Measurements from ENCODE around the gene PPP1R16B.
"Not testable (repeated sequence)": the region's sequence is repeated elsewhere in the genome, so short reads cannot be mapped to it uniquely, and the experiment has no call there.

PPP1R16B gene

DNA sequence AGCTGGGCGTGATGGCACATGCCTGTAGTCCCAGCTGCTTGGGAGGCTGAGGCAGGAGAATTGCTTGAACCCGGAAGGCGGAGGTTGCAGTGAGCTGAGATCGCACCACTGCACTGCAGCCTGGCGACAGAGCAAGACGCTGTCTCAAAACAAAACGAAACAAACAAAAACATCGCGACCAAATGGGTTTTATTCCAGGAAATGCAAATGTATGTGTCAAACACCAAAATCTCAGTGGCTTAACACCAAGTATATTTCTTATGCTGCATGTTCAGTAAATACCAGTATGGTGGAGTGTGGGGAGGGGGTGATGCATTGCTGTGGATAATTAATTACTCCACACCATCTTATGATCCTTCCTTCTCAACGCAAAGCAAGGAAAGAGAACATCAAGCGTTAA is 29.1 kb upstream of the PPP1R16B start:
- no peaks in the 10 kb centered on the region for H3K27me3 ChIP-seq (ENCODE audit: insufficient read depth, low read length)
- H3K4me1 ChIP-seq (ENCODE audit: insufficient read depth, low read length) = peaks cover 13% of the 10 kb centered on the region
- H2AFZ ChIP-seq (ENCODE audit: low read depth, low read length) = no peak overlapping the region
- peaks cover 31% of the 10 kb centered on the region for H3K36me3 ChIP-seq (ENCODE audit: insufficient read depth, low read length)
- H3K4me3 ChIP-seq (ENCODE audit: low read length) = no peak overlapping the region
- H3K9me3 ChIP-seq (ENCODE audit: low read length) = peaks cover 18% of the 10 kb centered on the region

DNA sequence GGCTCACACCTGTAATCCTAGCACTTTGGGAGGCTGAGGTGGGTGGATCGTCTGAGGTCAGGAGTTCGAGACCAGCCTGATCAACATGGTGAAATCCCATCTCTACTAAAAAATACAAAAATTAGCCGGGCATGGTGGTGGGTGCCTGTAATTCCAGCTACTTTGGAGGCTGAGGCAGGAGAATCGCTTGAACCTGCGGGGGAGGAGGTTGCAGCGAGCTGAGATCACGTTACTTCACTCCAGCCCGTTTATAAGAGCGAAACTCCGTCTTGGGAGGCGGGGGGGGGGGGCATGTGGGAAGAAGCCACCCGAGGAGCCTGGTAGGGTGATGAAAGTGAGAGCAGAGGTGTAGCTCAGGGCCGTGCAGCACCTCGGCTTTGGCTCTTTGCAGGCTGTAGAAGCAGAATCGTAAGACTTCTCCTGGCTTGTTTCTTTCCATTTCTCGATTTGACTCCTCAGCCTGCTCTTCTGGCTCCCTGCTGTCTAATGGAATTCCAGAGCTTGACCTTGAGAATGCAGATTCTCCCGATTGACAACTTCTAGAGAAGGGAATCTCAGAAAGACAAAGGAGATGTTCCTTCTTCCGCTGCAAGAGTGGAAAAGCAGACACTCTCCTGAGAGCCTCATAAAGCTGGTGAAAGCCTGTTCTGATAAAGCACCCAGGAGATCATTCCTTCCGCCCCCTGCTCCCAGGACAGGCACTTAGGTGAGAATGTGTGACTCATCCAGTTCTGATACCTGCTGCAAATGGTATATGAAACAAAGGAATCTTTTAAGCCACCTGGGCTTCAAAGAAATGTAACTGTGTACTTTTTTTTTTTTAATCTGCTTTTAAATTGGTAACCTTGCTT is 26.0 kb upstream of the PPP1R16B start:
- Histone ChIP-seq H3K36me3 (ENCODE audit: insufficient read depth, low read length) (peaks cover 5% of the 10 kb centered on the region), H3K9me3 (ENCODE audit: low read length) (peaks cover 3% of the 10 kb centered on the region), H3K4me1 (ENCODE audit: insufficient read depth, low read length) (peaks cover 13% of the 10 kb centered on the region), H3K27me3 (ENCODE audit: insufficient read depth, low read length) (no peaks in the 10 kb centered on the region), H2AFZ (ENCODE audit: low read depth, low read length) (no peak overlapping the region), H3K4me3 (ENCODE audit: low read length) (no peak overlapping the region)

DNA sequence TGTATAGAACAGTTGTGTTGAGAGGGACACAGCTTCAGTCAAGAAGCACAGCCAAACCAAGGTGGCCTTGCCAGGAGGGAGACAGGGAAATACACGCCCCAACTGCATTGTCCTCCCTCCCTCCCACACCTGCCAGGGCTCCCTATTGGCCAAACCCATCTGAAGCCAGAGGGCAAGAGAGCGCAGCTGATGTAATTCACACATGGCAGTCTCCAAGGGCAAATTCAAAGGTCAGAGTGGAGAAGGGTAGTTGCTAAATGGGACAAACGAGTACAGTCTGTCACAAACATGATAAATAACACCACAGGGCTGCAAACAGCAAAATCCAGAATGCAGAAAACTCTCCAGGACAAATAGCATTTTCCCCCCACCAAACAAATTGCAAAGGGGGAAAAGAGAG is 23.2 kb upstream of the PPP1R16B start:
- H3K9me3 ChIP-seq (ENCODE audit: low read length) = no peaks in the 10 kb centered on the region
- peaks cover 13% of the 10 kb centered on the region for H3K4me1 ChIP-seq (ENCODE audit: insufficient read depth, low read length)
- no peak overlapping the region for H2AFZ ChIP-seq (ENCODE audit: low read depth, low read length)
- no peaks in the 10 kb centered on the region for H3K27me3 ChIP-seq (ENCODE audit: insufficient read depth, low read length)
- H3K4me3 ChIP-seq (ENCODE audit: low read length) = no peak overlapping the region
- H3K36me3 ChIP-seq (ENCODE audit: insufficient read depth, low read length) = no peaks in the 10 kb centered on the region

DNA sequence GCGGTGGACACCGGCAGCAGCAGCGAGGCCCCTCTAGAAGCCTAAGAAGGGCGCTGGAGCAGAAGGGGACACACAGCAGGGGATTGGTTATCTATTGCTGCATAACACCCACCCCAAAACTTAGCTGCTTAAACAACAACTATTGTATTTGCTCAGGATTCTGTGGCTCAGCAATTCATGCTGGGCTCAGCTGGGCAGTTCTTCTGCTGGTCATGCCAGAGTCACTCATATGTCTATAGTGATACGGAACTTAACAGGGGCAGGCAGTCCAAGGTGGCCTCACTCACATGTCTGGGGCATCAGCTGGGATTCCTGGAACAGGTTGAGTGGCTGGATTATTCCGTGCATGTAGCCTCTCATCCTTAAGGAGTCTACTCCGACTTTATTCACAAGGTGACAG is 17.6 kb upstream of the PPP1R16B start:
- H2AFZ ChIP-seq (ENCODE audit: low read depth, low read length) = no peak overlapping the region
- no peaks in the 10 kb centered on the region for H3K36me3 ChIP-seq (ENCODE audit: insufficient read depth, low read length)
- H3K27me3 ChIP-seq (ENCODE audit: insufficient read depth, low read length) = no peaks in the 10 kb centered on the region
- H3K4me3 ChIP-seq (ENCODE audit: low read length) = no peak overlapping the region
- H3K9me3 ChIP-seq (ENCODE audit: low read length) = no peaks in the 10 kb centered on the region
- H3K4me1 ChIP-seq (ENCODE audit: insufficient read depth, low read length) = no peaks in the 10 kb centered on the region

DNA sequence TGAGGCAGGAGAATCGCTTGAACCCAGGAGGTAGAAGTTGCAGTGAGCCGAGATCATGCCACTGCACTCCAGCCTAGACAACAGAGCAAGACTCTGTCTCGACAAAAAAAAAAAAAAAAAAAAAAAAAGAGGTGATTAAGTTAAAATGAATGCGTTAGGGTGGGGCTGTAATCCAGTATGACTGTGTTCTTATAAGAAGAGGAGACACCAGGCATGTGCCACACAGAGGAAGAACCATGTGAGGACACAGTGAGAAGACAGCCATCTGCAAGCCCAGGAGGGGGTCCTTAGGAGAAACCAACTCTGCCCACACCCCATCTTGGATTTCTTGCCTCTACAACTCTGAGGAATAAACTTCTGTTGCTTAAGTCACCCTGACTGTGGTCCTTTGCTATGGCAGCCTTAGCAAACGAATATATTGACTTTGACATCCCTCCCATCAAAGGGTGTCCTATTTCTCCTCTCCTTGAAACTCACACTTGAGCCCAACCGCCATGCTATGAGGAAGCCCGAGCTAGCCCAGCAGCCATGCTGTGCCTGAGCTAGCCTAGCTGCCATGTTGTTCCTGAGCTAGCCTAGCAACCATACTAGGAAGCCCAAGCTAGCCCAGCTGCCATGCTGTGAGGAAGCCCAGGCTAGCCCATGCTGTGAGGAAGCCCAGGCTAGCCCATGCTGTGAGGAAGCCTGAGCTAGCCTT is 15.8 kb upstream of the PPP1R16B start:
- no peak overlapping the region for H3K4me3 ChIP-seq (ENCODE audit: low read length)
- H2AFZ ChIP-seq (ENCODE audit: low read depth, low read length) = no peak overlapping the region
- H3K4me1 ChIP-seq (ENCODE audit: insufficient read depth, low read length) = no peaks in the 10 kb centered on the region
- no peaks in the 10 kb centered on the region for H3K9me3 ChIP-seq (ENCODE audit: low read length)
- no peaks in the 10 kb centered on the region for H3K36me3 ChIP-seq (ENCODE audit: insufficient read depth, low read length)
- no peaks in the 10 kb centered on the region for H3K27me3 ChIP-seq (ENCODE audit: insufficient read depth, low read length)

DNA sequence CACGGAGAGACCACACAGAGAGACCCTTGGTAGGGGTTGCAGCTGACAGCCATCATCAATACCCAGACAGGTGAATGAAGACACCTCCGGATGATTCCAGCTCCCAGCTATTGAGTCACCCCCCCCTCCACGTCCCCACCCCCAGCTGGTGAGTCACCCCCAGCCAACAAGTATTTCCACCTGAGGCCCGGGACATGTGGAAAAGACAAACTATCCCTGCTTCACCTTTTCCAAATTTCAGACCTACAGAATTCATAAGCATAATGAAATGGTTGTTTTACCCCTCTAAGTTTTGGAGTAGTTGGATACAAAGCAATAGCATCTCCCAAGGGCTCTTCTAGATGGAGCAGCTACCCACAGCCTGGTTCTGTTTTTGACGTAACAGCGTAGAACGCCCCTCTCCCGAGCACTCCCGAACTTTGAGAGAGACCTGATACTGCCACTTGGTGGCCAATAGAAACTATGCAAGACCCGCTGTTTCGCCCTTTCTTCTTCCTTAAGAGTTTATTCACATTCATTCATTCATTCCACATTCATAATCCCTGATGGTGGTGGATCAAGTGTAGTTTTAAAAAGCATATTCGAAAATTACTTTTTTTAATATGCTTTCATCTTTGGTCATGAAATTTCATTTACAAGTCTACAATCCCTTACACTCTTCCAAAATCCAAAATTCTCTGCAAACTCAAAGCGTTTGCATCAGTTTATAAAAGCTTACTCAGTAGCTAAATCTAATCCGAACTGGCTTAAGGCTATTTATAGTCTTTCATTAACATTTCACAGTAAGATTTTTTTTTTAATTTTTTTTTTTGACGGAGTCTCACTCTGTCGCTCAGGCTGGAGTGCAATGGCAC is 15.1 kb upstream of the PPP1R16B start:
- H3K9me3 ChIP-seq (ENCODE audit: low read length) = no peaks in the 10 kb centered on the region
- H2AFZ ChIP-seq (ENCODE audit: low read depth, low read length) = no peak overlapping the region
- no peaks in the 10 kb centered on the region for H3K4me1 ChIP-seq (ENCODE audit: insufficient read depth, low read length)
- H3K4me3 ChIP-seq (ENCODE audit: low read length) = no peak overlapping the region
- H3K36me3 ChIP-seq (ENCODE audit: insufficient read depth, low read length) = no peaks in the 10 kb centered on the region
- H3K27me3 ChIP-seq (ENCODE audit: insufficient read depth, low read length) = no peaks in the 10 kb centered on the region

DNA sequence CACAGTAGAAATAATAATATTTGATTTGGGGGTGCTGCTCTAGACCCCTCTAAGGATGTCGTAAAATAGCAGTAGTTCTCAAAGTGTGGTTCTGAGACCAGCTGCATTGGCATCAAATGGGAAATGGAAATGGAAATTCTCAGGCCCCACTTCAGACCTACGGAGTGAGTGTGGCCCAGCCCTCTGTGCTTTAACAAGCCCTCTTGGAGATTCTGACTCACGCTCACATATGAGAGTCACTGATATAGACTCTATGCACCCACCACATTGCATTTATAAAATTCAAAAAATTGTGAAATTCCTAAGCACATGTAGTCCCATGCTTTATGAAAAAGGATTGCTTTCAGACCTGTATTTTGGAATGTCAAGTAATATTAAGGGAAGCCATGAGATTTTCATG is 14.2 kb upstream of the PPP1R16B start:
- Histone ChIP-seq H3K9me3 (ENCODE audit: low read length) (no peaks in the 10 kb centered on the region), H3K4me3 (ENCODE audit: low read length) (no peak overlapping the region), H3K36me3 (ENCODE audit: insufficient read depth, low read length) (no peaks in the 10 kb centered on the region), H2AFZ (ENCODE audit: low read depth, low read length) (no peak overlapping the region), H3K27me3 (ENCODE audit: insufficient read depth, low read length) (no peaks in the 10 kb centered on the region), H3K4me1 (ENCODE audit: insufficient read depth, low read length) (no peaks in the 10 kb centered on the region)

DNA sequence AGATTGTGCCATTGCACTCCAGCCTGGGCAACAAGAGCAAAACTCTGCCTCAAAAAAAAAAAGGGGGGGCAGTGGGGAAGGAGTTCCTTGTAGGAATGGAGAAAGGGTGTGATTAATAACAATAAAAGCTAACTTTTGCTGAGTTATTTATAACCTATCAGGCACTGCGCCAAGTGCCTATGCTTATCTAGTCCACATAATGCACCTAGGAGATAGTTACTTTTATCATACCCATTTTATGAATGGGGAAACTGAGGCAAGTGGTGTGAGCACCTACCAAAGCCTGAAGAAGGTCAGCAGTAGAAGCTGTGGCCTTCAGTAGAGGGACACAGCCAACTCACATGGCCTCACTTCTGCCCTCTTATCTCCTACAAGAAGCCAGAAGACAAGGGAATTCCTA is 13.6 kb upstream of the PPP1R16B start:
- no peak overlapping the region for H3K4me3 ChIP-seq (ENCODE audit: low read length)
- no peak overlapping the region for H2AFZ ChIP-seq (ENCODE audit: low read depth, low read length)
- no peaks in the 10 kb centered on the region for H3K9me3 ChIP-seq (ENCODE audit: low read length)
- H3K36me3 ChIP-seq (ENCODE audit: insufficient read depth, low read length) = no peaks in the 10 kb centered on the region
- no peaks in the 10 kb centered on the region for H3K27me3 ChIP-seq (ENCODE audit: insufficient read depth, low read length)
- no peaks in the 10 kb centered on the region for H3K4me1 ChIP-seq (ENCODE audit: insufficient read depth, low read length)

DNA sequence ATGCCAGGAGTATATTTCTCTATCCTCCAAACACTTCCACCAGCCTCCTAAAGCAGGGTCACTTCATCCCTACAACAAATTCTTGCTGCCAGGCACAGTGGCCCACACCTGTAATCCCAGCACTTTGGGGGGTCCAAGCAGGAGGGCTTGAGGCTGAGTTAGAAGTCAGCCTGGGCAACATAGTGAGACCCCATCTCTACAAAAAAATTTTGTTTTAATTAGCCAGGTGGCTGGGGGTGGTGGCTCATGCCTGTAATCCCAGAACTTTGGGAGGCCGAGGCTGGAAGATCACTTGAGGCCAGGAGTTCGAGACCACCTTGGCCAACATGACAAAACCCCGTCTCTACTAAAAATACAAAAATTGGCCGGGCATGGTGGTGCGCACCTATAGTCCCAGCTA is 11.4 kb upstream of the PPP1R16B start:
- H2AFZ ChIP-seq (ENCODE audit: low read depth, low read length); H3K27me3 ChIP-seq (ENCODE audit: insufficient read depth, low read length); H3K9me3 ChIP-seq (ENCODE audit: low read length); H3K36me3 ChIP-seq (ENCODE audit: insufficient read depth, low read length); H3K4me3 ChIP-seq (ENCODE audit: low read length); H3K4me1 ChIP-seq (ENCODE audit: insufficient read depth, low read length): not testable (repeated sequence)

DNA sequence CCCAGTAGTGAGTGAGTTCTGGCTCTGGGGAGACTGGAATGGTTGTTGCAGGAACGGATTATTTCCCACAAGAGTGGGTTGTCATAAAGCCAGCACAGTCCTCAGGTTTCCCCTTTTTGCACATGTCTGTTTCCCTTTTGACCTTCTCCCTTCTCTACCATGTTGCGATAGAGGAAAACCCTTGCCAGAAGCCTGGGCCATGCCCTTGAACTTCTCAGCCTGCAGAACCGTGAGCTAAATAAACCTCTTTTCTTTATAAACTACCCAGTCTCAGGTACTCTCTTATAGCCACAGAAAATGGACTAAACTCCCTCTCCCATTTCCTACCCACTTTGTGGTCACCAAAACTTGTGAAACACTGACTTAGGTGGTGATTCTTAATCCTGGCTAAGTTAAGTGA is 7.2 kb upstream of the PPP1R16B start:
- Histone ChIP-seq H2AFZ (ENCODE audit: low read depth, low read length) (no peak overlapping the region), H3K36me3 (ENCODE audit: insufficient read depth, low read length) (no peaks in the 10 kb centered on the region), H3K9me3 (ENCODE audit: low read length) (no peaks in the 10 kb centered on the region), H3K4me3 (ENCODE audit: low read length) (no peak overlapping the region), H3K27me3 (ENCODE audit: insufficient read depth, low read length) (no peaks in the 10 kb centered on the region), H3K4me1 (ENCODE audit: insufficient read depth, low read length) (no peaks in the 10 kb centered on the region)

DNA sequence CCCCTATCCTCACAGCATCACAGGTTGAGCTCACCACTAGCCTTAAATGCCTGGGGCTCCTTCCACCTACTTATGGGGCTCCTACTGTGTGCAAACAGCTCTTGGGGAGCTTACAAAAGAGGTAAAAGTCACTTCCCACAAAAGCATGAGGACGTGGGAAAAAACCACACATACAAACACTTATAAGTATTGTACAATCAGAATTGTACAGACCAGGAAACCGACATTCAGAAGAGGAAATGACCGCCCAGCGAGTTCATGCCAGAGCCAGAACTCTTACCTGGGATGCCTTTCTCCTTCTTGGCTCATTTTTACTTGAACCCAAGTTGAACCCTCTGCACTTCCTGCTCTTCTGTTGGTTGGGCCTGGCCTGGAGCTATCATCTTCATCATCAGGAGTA is 6.3 kb upstream of the PPP1R16B start:
- no peaks in the 10 kb centered on the region for H3K27me3 ChIP-seq (ENCODE audit: insufficient read depth, low read length)
- H3K4me3 ChIP-seq (ENCODE audit: low read length) = no peak overlapping the region
- H3K9me3 ChIP-seq (ENCODE audit: low read length) = no peaks in the 10 kb centered on the region
- no peak overlapping the region for H2AFZ ChIP-seq (ENCODE audit: low read depth, low read length)
- H3K4me1 ChIP-seq (ENCODE audit: insufficient read depth, low read length) = peaks cover 6% of the 10 kb centered on the region
- H3K36me3 ChIP-seq (ENCODE audit: insufficient read depth, low read length) = no peaks in the 10 kb centered on the region

DNA sequence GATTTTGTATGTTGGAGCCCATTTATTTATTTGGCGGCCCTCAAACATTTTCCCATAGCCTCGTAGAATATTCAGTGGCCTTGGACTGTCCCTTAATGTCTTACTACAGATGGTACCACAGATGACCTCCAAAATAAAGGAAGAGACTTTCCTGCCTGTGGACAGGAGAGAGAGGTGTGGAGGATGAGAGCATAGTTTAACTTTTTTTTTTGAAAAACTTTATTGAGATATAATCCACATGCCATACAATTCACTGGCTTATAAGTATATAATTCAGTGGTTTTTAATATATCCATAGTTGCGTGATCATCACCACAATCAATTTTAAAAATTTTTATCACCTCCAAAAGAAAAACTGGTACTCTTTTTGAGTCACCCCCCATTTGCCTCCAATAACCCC is 4.6 kb upstream of the PPP1R16B start:
- Histone ChIP-seq H3K4me1 (ENCODE audit: insufficient read depth, low read length) (peaks cover 18% of the 10 kb centered on the region), H3K9me3 (ENCODE audit: low read length) (no peaks in the 10 kb centered on the region), H3K36me3 (ENCODE audit: insufficient read depth, low read length) (no peaks in the 10 kb centered on the region), H3K27me3 (ENCODE audit: insufficient read depth, low read length) (no peaks in the 10 kb centered on the region), H2AFZ (ENCODE audit: low read depth, low read length) (no peak overlapping the region), H3K4me3 (ENCODE audit: low read length) (no peak overlapping the region)

DNA sequence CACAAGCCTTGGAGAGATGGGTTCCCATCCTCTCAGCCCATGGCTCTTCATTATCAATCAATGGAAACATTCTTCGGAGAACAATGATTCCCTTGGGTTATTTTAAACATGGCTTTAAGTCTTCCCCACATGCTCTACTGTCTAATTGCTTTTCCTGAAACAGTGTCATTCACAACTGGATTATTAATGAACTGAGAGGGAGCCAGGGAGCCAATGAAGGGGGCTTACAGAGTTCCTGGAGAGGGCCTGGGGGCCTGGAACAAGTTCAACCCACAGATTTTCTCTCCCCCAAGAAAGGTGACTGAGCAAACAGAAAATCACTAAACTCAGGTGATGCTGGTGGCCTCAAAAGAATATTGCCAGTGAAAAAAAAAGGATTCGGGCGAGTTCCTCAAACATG is 1.3 kb upstream of the PPP1R16B start:
- H3K36me3 ChIP-seq (ENCODE audit: insufficient read depth, low read length) = no peaks in the 10 kb centered on the region
- no peak overlapping the region for H3K4me3 ChIP-seq (ENCODE audit: low read length)
- peaks cover 30% of the 10 kb centered on the region for H3K4me1 ChIP-seq (ENCODE audit: insufficient read depth, low read length)
- H3K27me3 ChIP-seq (ENCODE audit: insufficient read depth, low read length) = no peaks in the 10 kb centered on the region
- peak overlapping the region; percentile 94 for H2AFZ ChIP-seq (ENCODE audit: low read depth, low read length)
- H3K9me3 ChIP-seq (ENCODE audit: low read length) = no peaks in the 10 kb centered on the region
